NOMO-1 (cell line): ENCODE measurements around the gene LPP.

Source experiments
- DNase-seq, 2 experiments: peaks; one replicate each; lab custom pipeline; 2025; ENCODE audit not compliant: unreplicated experiment in 2 of 2; lab: John Stamatoyannopoulos, UW

Gene LPP

GRCh38 chr3:188567478-188568195 lies 413.7 kb downstream of the LPP start:
- no peak for DNase-seq

- no peak for DNase-seq
These were observed 414.8 kb downstream of the LPP start for GRCh38 chr3:188568736-188569135.

GRCh38 chr3:188571531-188572095 lies 417.7 kb downstream of the LPP start:
- no peak for DNase-seq

- DNase-seq: peak; percentile 62 to 80
These were observed 419.5 kb downstream of the LPP start for GRCh38 chr3:188573291-188573940.

GRCh38 chr3:188573956-188574355 lies 420.0 kb downstream of the LPP start:
- DNase-seq: no peak

GRCh38 chr3:188574885-188575284 lies 420.9 kb downstream of the LPP start:
- no peak for DNase-seq

- no peak for DNase-seq
These were observed 421.5 kb downstream of the LPP start for GRCh38 chr3:188575501-188575900.

- DNase-seq: no peak
These were observed 423.6 kb downstream of the LPP start for GRCh38 chr3:188577539-188577938.

GRCh38 chr3:188578576-188579363 lies 424.8 kb downstream of the LPP start:
- DNase-seq: peak in 1 of 2 experiments; percentile 44

- DNase-seq: no peak
These were observed 426.3 kb downstream of the LPP start for GRCh38 chr3:188580223-188580622.

GRCh38 chr3:188580659-188581058 lies 426.7 kb downstream of the LPP start:
- DNase-seq: no peak

GRCh38 chr3:188581365-188581764 lies 427.4 kb downstream of the LPP start:
- DNase-seq: no peak

GRCh38 chr3:188581792-188582191 lies 427.8 kb downstream of the LPP start:
- peak; percentile 18 to 24 for DNase-seq

- no peak for DNase-seq
These were observed 429.6 kb downstream of the LPP start for GRCh38 chr3:188583341-188584161.

- peak; percentile 31 to 53 for DNase-seq
These were observed 430.2 kb downstream of the LPP start for GRCh38 chr3:188584162-188584529.

GRCh38 chr3:188584958-188585689 lies 431.2 kb downstream of the LPP start:
- peak; percentile 26 to 65 for DNase-seq

GRCh38 chr3:188589071-188589470 lies 435.1 kb downstream of the LPP start:
- peak; percentile 85 to 99 for DNase-seq

- DNase-seq: no peak
These were observed 435.8 kb downstream of the LPP start for GRCh38 chr3:188589771-188590170.

GRCh38 chr3:188590557-188590956 lies 436.6 kb downstream of the LPP start:
- no peak for DNase-seq

- no peak for DNase-seq
These were observed 440.2 kb downstream of the LPP start for GRCh38 chr3:188594139-188594538.
